GM23338 (cell line): ENCODE results near the gene DENND2C. TPM values are rescaled to one million over a fixed set of nuclear protein-coding genes. Genes with fewer than 3 reads are reported as not detected.

ENCODE experiments used
- ATAC-seq: fragments of 200-7000 bp; cut with Tn5 transposase; 3 replicates; pipeline ENCODE4 v1.9.1; 2020
- DNase-seq: peaks from one replicate; pipeline ENCODE4 v3.0.0-alpha.2; 2015; ENCODE audit warnings: low spot score
- H2AFZ ChIP-seq: fragments of 200-600 bp; sonication (generic); 2 replicates; pipeline ENCODE4 v1.8.0; 2016; ENCODE audit warnings: antibody characterized with exemption, mild to moderate bottlenecking, moderate library complexity
- H3F3A ChIP-seq: fragments of 200-600 bp; sonication (generic); replicated peaks from 2 replicates; pipeline ENCODE4 v1.8.0; 2017; ENCODE audit warnings: antibody characterized with exemption, mixed run types, low read depth
- H3K27ac ChIP-seq: fragments of 200-600 bp; sonication (generic); 2 replicates; pipeline ENCODE4 v1.6.1; 2016; ENCODE audit warnings: low read depth
- H3K27me3 ChIP-seq: fragments of 200-600 bp; sonication (generic); 2 replicates; pipeline ENCODE4 v1.8.0; 2016; ENCODE audit warnings: mild to moderate bottlenecking, mixed run types, moderate library complexity; ENCODE audit not compliant: insufficient read depth
- H3K36me3 ChIP-seq: fragments of 200-600 bp; sonication (generic); 2 replicates; pipeline ENCODE4 v1.8.0; 2016; ENCODE audit warnings: mild to moderate bottlenecking; ENCODE audit not compliant: insufficient read depth
- H3K4me1 ChIP-seq: fragments of 200-600 bp; sonication (generic); 2 replicates; pipeline ENCODE4 v1.8.0; 2016; ENCODE audit warnings: mild to moderate bottlenecking, moderate library complexity; ENCODE audit not compliant: insufficient read depth
- H3K4me2 ChIP-seq: fragments of 200-600 bp; sonication (generic); 2 replicates; pipeline ENCODE4 v1.7.1; 2017; ENCODE audit warnings: mixed run types
- H3K4me3 ChIP-seq: fragments of 200-600 bp; sonication (generic); 2 replicates; pipeline ENCODE4 v1.6.1; 2016; ENCODE audit warnings: mixed run types
- H3K79me2 ChIP-seq: fragments of 200-600 bp; sonication (generic); replicated peaks from 2 replicates; pipeline ENCODE4 v1.8.0; 2017; ENCODE audit warnings: mild to moderate bottlenecking; ENCODE audit not compliant: insufficient read depth
- H3K9me2 ChIP-seq: fragments of 200-600 bp; sonication (generic); 2 replicates; pipeline ENCODE4 v1.8.0; 2017; ENCODE audit not compliant: insufficient read depth
- H4K20me1 ChIP-seq: fragments of 200-600 bp; sonication (generic); replicated peaks from 2 replicates; pipeline ENCODE4 v1.8.0; 2017; ENCODE audit warnings: mild to moderate bottlenecking; ENCODE audit not compliant: insufficient read depth
- H3K27ac Mint-ChIP-seq: 2 replicates; pipeline ENCODE4 v1.8.0; 2020; ENCODE audit warnings: inconsistent platforms, mild to moderate bottlenecking, moderate library complexity, mixed read lengths
- H3K27me3 Mint-ChIP-seq: 3 replicates; pipeline ENCODE4 v1.8.0; 2022; ENCODE audit warnings: low read depth, mild to moderate bottlenecking, moderate library complexity, mixed read lengths, inconsistent platforms; ENCODE audit not compliant: insufficient read depth, poor library complexity
- H3K36me3 Mint-ChIP-seq: 3 replicates; pipeline ENCODE4 v1.8.0; 2021; ENCODE audit warnings: low read depth, mild to moderate bottlenecking, inconsistent platforms, moderate library complexity, mixed read lengths
- H3K4me1 Mint-ChIP-seq: 3 replicates; pipeline ENCODE4 v1.8.0; 2020; ENCODE audit warnings: mild to moderate bottlenecking, inconsistent platforms, mixed read lengths
- H3K4me3 Mint-ChIP-seq: 3 replicates; pipeline ENCODE4 v1.8.0; 2021; ENCODE audit warnings: moderate library complexity, mild to moderate bottlenecking, inconsistent platforms, mixed read lengths
- H3K9me3 Mint-ChIP-seq: 3 replicates; pipeline ENCODE4 v1.8.0; 2020; ENCODE audit warnings: moderate library complexity, mild to moderate bottlenecking, inconsistent platforms, mixed read lengths
- CREB1 ChIP-seq: fragments of 250-450 bp; sonication (Bioruptor Pico); IDR thresholded peaks from 2 replicates; pipeline ENCODE4 v1.5.0; 2020; ENCODE audit warnings: low read depth, mild to moderate bottlenecking, moderate library complexity
- CTCF ChIP-seq, 2 experiments: fragments of 200-600 bp in 1 of 2; sonication (generic) in 1 of 2; conservative IDR thresholded peaks; 2 replicates each; pipeline versions ENCODE4 v1.5.1 to v1.6.1; 2016 to 2017; ENCODE audit warnings: antibody characterized with exemption in 2 of 2, low read depth in 2 of 2, mild to moderate bottlenecking in 2 of 2, moderate library complexity in 1 of 2
- ETS1 ChIP-seq: IDR thresholded peaks from 2 replicates; pipeline ENCODE4 v1.6.1; 2016; ENCODE audit warnings: antibody characterized with exemption
- EZH2 ChIP-seq: fragments of 200-600 bp; sonication (generic); IDR thresholded peaks from one replicate; pipeline ENCODE4 v1.8.0; 2017; ENCODE audit warnings: antibody characterized with exemption, mild to moderate bottlenecking, low read depth; ENCODE audit not compliant: unreplicated experiment
- EZH2phosphoT487 ChIP-seq: fragments of 200-600 bp; sonication (generic); IDR thresholded peaks from one replicate; pipeline ENCODE4 v1.8.1; 2018; ENCODE audit warnings: antibody characterized with exemption; ENCODE audit not compliant: unreplicated experiment
- JUNB ChIP-seq: IDR thresholded peaks from one replicate; pipeline ENCODE4 v1.6.1; 2016; ENCODE audit warnings: antibody characterized with exemption; ENCODE audit not compliant: unreplicated experiment
- NANOG ChIP-seq: IDR thresholded peaks from 2 replicates; pipeline ENCODE4 v1.6.1; 2016; ENCODE audit warnings: antibody characterized with exemption, borderline replicate concordance
- POLR2AphosphoS5 ChIP-seq: IDR thresholded peaks from 2 replicates; pipeline ENCODE4 v1.6.1; 2016; ENCODE audit warnings: antibody characterized with exemption, low read depth
- REST ChIP-seq: IDR thresholded peaks from one replicate; pipeline ENCODE4 v1.6.1; 2018; ENCODE audit warnings: antibody characterized with exemption; ENCODE audit not compliant: unreplicated experiment
- STAT1 ChIP-seq: IDR thresholded peaks from one replicate; pipeline ENCODE4 v1.6.1; 2016; ENCODE audit warnings: antibody characterized with exemption; ENCODE audit not compliant: unreplicated experiment
- ZNF114 ChIP-seq: fragments of 250-450 bp; sonication (Bioruptor Pico); IDR thresholded peaks from 2 replicates; pipeline ENCODE4 v1.5.0; 2020; ENCODE audit warnings: mild to moderate bottlenecking, moderate library complexity
- ZNF331 ChIP-seq: fragments of 250-450 bp; sonication (Bioruptor Pico); IDR thresholded peaks from 2 replicates; pipeline ENCODE4 v1.5.0; 2020; ENCODE audit warnings: low read depth, mild to moderate bottlenecking, moderate library complexity
- ZNF462 ChIP-seq: fragments of 250-450 bp; sonication (Bioruptor Pico); IDR thresholded peaks from 2 replicates; pipeline ENCODE4 v1.5.0; 2020; ENCODE audit warnings: mild to moderate bottlenecking, moderate library complexity
- polyA plus RNA-seq: library from polyadenylated mRNA; unstranded; fragments of >200 nt; fragmentation: Nextera tagmentation; extraction: Ambion mirVana; gene quantifications from 2 replicates; pipeline ENCODE4 v1.2.1, GENCODE V29; 2016
- total RNA-seq: library from RNA; depleted of rRNA; stranded (reverse); fragments of >200 nt; shearing (Covaris generic); gene quantifications from 2 replicates; pipeline ENCODE4 v1.2.3, GENCODE V29; 2014

DENND2C gene
- total and polyA plus RNA-seq, 2 experiments from 2014 or later, result 4.1 to 7.0 TPM

- Mint-ChIP-seq H3K36me3 (no peaks in the 10 kb centered on the region), H3K27me3 (no peaks in the 10 kb centered on the region), H3K9me3 (no peaks in the 10 kb centered on the region), H3K4me3 (no peak overlapping the region), H3K27ac (no peak overlapping the region), H3K4me1 (no peaks in the 10 kb centered on the region)
- ATAC-seq (no peak), DNase-seq (no peak)
- TF ChIP-seq REST, result no peak
- no peak for TF ChIP-seq ZNF114 (CRISPR knock-in tag)
- TF ChIP-seq ETS1, result no peak
- no peak for TF ChIP-seq CTCF (conservative IDR thresholded peaks at IDR 0.05; ENCODE audit: low read depth in 2 of 2)
- no peak for TF ChIP-seq EZH2
- TF ChIP-seq EZH2phosphoT487, result no peak
- TF ChIP-seq ZNF331 (CRISPR knock-in tag), result no peak
- no peak for TF ChIP-seq STAT1
- no peak for TF ChIP-seq CREB1
- TF ChIP-seq NANOG, result no peak
- TF ChIP-seq ZNF462 (CRISPR knock-in tag), result no peak
- TF ChIP-seq JUNB, result no peak
- no peak for TF ChIP-seq POLR2AphosphoS5
- Histone ChIP-seq H2AFZ (no peak overlapping the region), H3K27me3 (no peaks in the 10 kb centered on the region), H4K20me1 (no peaks in the 10 kb centered on the region), H3K79me2 (no peaks in the 10 kb centered on the region), H3K4me3 (no peak overlapping the region), H3K36me3 (no peaks in the 10 kb centered on the region), H3K27ac (no peak overlapping the region), H3K9me2 (no peaks in the 10 kb centered on the region), H3K4me2 (no peak overlapping the region), H3K4me1 (no peaks in the 10 kb centered on the region), H3F3A (no peaks in the 10 kb centered on the region)
Measured at GRCh38 chr1:114594046-114594445, 75.8 kb downstream of the DENND2C start.
